Fibroblast of villous mesenchyme (primary cell): ENCODE measurements around the gene TEX101. TPM values are rescaled to one million over a fixed set of nuclear protein-coding genes. Genes with fewer than 3 reads are reported as not detected.
A peak's percentile ranks its signal among the peaks of the same experiment; 100 is the strongest.

Experiments
- DNase-seq: peaks from one replicate; pipeline ENCODE4 v3.0.0-alpha.2; 2010; ENCODE audit warnings: low read depth
- H3K4me3 ChIP-seq: 2 replicates; pipeline ENCODE4 v1.5.1; 2011; ENCODE audit warnings: low read depth, mild to moderate bottlenecking, low read length
- CTCF ChIP-seq: IDR thresholded peaks from 2 replicates; pipeline ENCODE4 v1.5.1; 2012; ENCODE audit warnings: low read depth, mild to moderate bottlenecking, low read length; ENCODE audit not compliant: insufficient read depth
- total RNA-seq: library from RNA; depleted of rRNA; stranded (reverse); fragments of >200 nt; gene quantifications from 2 replicates; pipeline ENCODE4 v1.2.3, GENCODE V29; 2012

TEX101 gene
- total RNA-seq, 1 donor, result not detected

DNA sequence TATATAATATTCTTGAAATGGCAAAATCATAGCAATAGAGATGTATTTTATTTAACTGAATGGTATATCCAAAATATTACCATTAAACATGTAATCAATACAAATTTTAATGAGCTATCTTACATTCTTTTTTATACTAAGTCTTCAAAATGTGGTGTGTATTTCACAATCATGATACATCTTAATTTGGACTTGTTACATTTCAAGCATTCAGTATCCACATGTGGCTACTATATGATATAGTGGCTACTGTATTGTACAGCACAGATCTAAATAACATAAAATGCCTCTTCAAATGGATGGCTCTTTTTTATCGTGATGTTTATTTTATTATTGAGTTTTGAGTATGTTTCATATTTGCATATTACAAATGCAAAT is 8.0 kb downstream of the TEX101 start:
- H3K4me3 ChIP-seq, result no peak overlapping the region
- no peak for TF ChIP-seq CTCF
- DNase-seq, result no peak

- TF ChIP-seq CTCF, result no peak
- no peak for DNase-seq
- no peak overlapping the region for H3K4me3 ChIP-seq
These were observed 9.1 kb downstream of the TEX101 start for GRCh38 chr19:43423779-43424178.

DNA sequence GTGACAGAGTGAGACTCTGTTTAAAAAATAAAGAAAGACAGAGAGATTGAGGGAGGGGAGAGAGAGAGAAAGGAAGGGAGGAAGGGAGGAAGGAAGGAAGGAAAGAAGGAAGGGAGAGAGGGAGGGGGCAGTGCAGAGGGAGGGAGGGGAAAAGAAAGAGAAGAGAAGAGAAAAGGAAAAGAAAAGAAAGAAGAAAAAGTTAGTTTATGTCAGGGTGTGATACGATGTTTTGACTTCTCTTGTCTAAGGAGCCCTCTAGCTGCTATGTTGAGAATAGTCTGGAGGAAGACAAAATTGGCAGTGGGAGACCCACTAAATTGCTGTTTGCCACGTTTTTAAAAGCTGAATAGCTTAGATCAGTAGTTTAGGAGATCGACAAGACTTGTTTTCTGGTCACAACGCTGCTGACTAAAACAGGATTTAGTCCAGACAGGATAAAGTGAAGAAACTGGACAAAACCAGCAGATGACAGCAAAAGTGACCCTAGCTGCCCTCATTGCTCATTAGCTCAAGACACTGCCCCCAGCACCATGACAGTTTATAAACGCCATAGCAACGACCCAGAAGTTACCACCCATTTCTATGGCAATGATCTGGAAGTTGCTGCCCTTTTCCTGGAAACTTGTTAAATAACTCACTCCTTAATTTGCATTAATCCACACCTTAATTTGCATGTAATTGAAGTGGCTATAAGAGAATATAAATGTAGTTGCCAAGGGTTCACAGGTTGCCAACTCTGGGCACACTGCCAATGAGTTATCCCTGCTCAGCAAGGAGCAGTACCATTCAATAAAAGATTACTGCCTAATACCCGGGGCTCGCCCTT is 11.1 kb downstream of the TEX101 start:
- peak; percentile 60 for TF ChIP-seq CTCF
- peak; percentile 16 for DNase-seq
- H3K4me3 ChIP-seq, result no peak overlapping the region

DNA sequence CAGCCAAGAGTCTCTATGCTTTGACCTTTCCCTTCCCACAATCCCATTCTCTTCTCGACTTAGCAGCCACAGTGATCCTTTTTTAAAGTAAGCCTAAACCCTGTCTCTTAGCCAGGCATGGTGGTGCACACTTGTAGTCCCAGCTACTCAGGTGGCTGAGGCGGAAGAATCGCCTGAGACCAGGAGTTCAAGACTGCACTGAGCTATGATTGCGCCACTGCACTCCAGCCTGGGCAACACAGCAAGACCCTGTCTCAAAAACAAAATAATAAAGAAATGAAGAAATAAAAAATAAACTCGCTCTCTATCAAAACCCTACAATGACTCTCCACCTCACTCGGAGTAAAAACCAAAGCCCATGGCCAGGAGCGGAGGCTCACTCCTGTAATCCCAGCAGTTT is 14.7 kb downstream of the TEX101 start:
- no peak for DNase-seq
- no peak overlapping the region for H3K4me3 ChIP-seq
- TF ChIP-seq CTCF, result no peak

- TF ChIP-seq CTCF, result no peak
These were observed 15.5 kb downstream of the TEX101 start for GRCh38 chr19:43430142-43430710.

DNA sequence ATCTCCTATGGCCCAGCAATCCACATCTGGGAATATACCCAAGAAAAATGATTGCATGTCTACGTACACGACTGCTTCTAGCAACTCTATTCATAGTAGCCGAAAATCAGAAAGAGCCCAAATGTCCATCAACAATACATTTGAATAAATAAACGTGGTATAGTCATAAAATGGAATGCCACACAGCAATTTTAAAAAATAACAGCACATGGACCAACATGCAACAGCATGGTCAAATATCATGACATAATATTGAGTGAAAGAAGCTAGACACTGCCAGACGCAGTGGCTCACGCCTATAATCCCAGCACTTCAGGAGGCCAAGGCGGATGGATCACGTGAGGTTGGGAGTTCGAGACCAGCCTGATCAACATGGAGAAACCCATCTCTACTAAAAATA is 16.3 kb downstream of the TEX101 start:
- DNase-seq, result no peak
- TF ChIP-seq CTCF, result no peak
- H3K4me3 ChIP-seq, result no peak overlapping the region

More at GRCh38 chr19:43430142-43430710, 15.5 kb downstream of the TEX101 start:
- no peak for DNase-seq
- H3K4me3 ChIP-seq, result no peak overlapping the region

DNA sequence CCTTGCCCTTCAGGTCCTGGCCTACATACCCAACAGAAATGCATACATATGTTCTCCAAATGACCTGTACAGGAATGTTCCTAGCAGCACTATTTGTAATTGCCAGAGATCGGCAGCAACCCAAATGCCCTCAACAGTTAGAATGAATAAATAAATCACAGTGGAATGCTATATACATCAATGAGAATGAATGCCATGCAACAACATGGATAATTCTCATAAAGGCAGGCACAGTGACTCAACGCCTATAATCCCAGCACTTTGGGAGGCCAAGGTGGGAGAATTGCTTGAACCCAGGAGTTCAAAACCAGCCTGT is 18.6 kb downstream of the TEX101 start:
- TF ChIP-seq CTCF, result no peak
- no peak for DNase-seq
- no peak overlapping the region for H3K4me3 ChIP-seq
